Upper lobe of right lung (tissue), 1 donor: ENCODE data around the gene PCA3. TPM values are rescaled to one million over a fixed set of nuclear protein-coding genes. Genes with fewer than 3 reads are reported as not detected.
"Not testable (repeated sequence)": the region's sequence is repeated elsewhere in the genome, so short reads cannot be mapped to it uniquely, and the experiment has no call there.

Experiments used
- ATAC-seq: fragments of 200-7000 bp; cut with Tn5 transposase; one replicate; pipeline ENCODE4 v1.9.1; 2020; ENCODE audit warnings: mild to moderate bottlenecking, moderate library complexity
- DNase-seq: peaks from one replicate; pipeline ENCODE4 v3.0.0-alpha.2; 2020
- H3K27ac ChIP-seq: fragments of 200-600 bp; one replicate; pipeline ENCODE4 v1.8.0; 2022
- H3K27me3 ChIP-seq: fragments of 200-600 bp; one replicate; pipeline ENCODE4 v1.8.0; 2022; ENCODE audit warnings: mild to moderate bottlenecking
- H3K36me3 ChIP-seq: fragments of 200-600 bp; one replicate; pipeline ENCODE4 v1.8.0; 2022
- H3K4me1 ChIP-seq: fragments of 200-600 bp; one replicate; pipeline ENCODE4 v1.8.0; 2022
- H3K4me3 ChIP-seq: fragments of 200-600 bp; one replicate; pipeline ENCODE4 v1.8.0; 2022; ENCODE audit warnings: mild to moderate bottlenecking
- H3K9me3 ChIP-seq: fragments of 200-600 bp; one replicate; pipeline ENCODE4 v1.8.0; 2022
- CTCF ChIP-seq: fragments of 200-600 bp; IDR thresholded peaks from one replicate; pipeline ENCODE4 v1.8.0; 2022; ENCODE audit warnings: antibody characterized with exemption
- intact Hi-C: fragments of 100-400 bp; cut with DNase I; formaldehyde crosslinking; loops from one replicate; pipeline ENCODE4 v1.11.0; 2022
- total RNA-seq: library from RNA; stranded (reverse); fragmentation: NEBNext Ultra II Directional; extraction: Animal tissue kit (Norgen Biotek cat#: 25700); gene quantifications from one replicate; pipeline ENCODE4 v1.2.1, GENCODE V29; 2021
- donor health status: DM: no; HTN: yes; CAD: no; lungs with severe emphysema.

The PCA3 gene
- total RNA-seq, 1 donor from 2014 or later: not detected

- Histone ChIP-seq H3K27ac (no peak overlapping the region), H3K4me3 (no peak overlapping the region), H3K9me3 (no peaks in the 10 kb centered on the region), H3K36me3 (no peaks in the 10 kb centered on the region), H3K4me1 (no peaks in the 10 kb centered on the region), H3K27me3 (peaks cover 3% of the 10 kb centered on the region)
- intact Hi-C loops: no loop called here
- ATAC-seq (no peak), DNase-seq (no peak)
- TF ChIP-seq CTCF: no peak
These were observed 25.8 kb upstream of the PCA3 start for GRCh38 chr9:76738402-76738801.

DNA sequence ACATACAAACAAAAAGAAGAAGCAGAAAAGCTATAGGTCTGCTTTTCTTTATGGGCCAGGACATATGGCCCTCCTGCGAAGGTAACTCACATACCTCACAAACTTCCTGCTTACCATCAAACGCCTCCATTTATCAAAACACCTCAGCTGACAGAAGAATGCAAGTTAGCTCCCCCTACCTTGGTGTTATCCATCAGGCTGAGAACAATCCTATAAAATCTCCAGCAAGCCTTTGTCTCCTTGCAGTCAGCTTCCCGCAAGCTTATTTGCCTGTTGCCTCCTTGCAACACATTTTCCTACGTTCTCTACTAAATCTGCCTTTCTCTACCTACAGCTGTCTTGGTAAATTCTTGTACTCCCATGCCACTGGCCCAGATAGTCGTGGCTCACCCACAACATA, 22.7 kb upstream of the PCA3 start:
- TF ChIP-seq CTCF: no peak
- ATAC-seq: no peak
- H3K9me3 ChIP-seq: no peaks in the 10 kb centered on the region
- no peak overlapping the region for H3K4me3 ChIP-seq
- no peaks in the 10 kb centered on the region for H3K4me1 ChIP-seq
- no peaks in the 10 kb centered on the region for H3K36me3 ChIP-seq
- H3K27me3 ChIP-seq: peaks cover 3% of the 10 kb centered on the region
- DNase-seq: no peak
- intact Hi-C loops: no loop called here
- H3K27ac ChIP-seq: no peak overlapping the region

GRCh38 chr9:76742890-76743289, 21.3 kb upstream of the PCA3 start:
- intact Hi-C loops, H3K27ac ChIP-seq, H3K9me3 ChIP-seq, H3K4me1 ChIP-seq, DNase-seq, H3K4me3 ChIP-seq, H3K27me3 ChIP-seq, H3K36me3 ChIP-seq, ATAC-seq: not testable (repeated sequence)

- ATAC-seq (no peak), DNase-seq (no peak)
- H3K4me3 ChIP-seq: no peak overlapping the region
- H3K27me3 ChIP-seq: peaks cover 3% of the 10 kb centered on the region
- no peaks in the 10 kb centered on the region for H3K36me3 ChIP-seq
- no peaks in the 10 kb centered on the region for H3K4me1 ChIP-seq
- no peak overlapping the region for H3K27ac ChIP-seq
- intact Hi-C loops: no loop called here
- no peaks in the 10 kb centered on the region for H3K9me3 ChIP-seq
- no peak for TF ChIP-seq CTCF
These were observed 20.3 kb upstream of the PCA3 start for GRCh38 chr9:76743931-76744330.

DNA sequence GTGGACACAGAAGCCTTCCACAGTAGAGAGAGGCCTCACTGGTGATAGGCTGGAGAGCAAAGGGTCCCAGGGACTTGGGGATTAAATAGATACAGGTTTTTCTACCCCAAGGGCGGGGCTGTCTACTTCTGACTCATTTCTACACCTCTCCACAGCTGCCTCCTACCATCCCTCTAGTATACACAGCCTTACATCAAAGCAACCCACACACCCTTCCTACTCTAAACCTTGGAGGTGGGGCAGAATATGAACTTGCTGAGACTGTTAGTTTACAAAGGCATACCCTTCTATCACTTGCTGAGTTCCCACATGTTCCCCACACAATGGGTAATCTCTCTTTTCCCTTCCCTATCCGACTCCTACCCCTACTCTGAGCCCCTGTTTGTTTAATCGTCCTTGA, 19.9 kb upstream of the PCA3 start:
- Histone ChIP-seq H3K36me3 (no peaks in the 10 kb centered on the region), H3K27ac (no peak overlapping the region), H3K27me3 (peaks cover 3% of the 10 kb centered on the region), H3K4me1 (no peaks in the 10 kb centered on the region), H3K9me3 (no peaks in the 10 kb centered on the region), H3K4me3 (no peak overlapping the region)
- ATAC-seq (no peak), DNase-seq (no peak)
- TF ChIP-seq CTCF: no peak
- intact Hi-C loops: no loop called here

DNA sequence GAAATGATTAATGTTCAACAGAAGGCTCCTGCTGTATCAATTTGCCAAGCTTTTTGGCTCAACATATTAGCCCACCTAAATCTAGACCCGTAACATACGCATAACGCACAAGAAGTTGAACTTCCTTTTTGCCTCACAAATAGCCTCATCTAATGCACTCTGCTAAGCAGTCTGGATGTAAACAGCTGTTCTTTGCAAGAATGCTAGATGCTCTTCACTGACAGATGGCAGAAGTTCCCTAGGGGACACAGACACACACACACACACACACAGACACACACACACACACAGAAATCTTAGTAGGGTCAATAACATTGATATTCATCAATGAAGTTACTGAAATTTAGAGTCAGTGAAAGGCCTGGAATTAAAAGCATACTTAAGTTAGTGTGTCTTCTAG, 13.2 kb upstream of the PCA3 start:
- DNase-seq (no peak), ATAC-seq (no peak)
- no peaks in the 10 kb centered on the region for H3K36me3 ChIP-seq
- no peak for TF ChIP-seq CTCF
- H3K27ac ChIP-seq: no peak overlapping the region
- no peaks in the 10 kb centered on the region for H3K9me3 ChIP-seq
- intact Hi-C loops: no loop called here
- no peaks in the 10 kb centered on the region for H3K4me1 ChIP-seq
- no peak overlapping the region for H3K4me3 ChIP-seq
- no peaks in the 10 kb centered on the region for H3K27me3 ChIP-seq
